ENCODE results near the gene BCL2L13. TPM values are rescaled to one million over a fixed set of nuclear protein-coding genes. Genes with fewer than 3 reads are reported as not detected.

The BCL2L13 gene
- polyA plus RNA-seq, 1 donor from 2014 or later = 20.8 TPM

DNA sequence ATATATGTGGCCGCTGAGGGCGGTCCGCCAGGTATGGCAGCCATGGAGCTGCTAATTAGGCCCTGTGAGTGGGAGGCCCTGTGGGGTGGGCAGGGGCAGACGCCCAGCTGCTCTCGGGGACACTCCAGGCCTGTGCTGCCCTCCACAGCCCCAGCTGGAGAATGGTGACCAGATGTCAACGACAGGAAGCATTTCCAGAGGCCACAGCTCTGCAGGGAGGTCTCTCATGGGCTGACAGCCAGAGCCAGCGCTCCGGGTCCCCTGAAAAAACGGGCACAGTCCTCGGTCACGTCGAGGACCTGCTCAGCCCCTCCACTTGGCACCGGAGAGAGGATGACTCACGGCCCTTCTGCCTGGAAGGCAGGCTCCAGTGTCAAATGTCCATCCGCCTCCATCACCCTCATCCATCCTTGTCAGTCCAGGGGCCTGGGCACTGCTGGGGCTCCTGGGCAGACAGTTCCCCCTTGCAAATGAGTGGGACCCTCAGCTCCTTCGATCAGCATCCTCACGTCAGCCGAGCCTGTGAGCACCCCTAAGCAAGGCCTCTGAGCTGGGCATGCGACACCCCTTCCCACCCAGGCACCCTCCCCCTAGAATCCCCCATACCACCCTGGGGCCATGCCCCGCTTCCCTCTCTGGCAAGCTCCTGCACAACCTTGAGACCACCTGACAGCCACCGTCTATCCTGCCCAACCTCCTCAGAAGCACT is 133.8 kb downstream of the BCL2L13 start:
- Histone ChIP-seq H4K20me1 (ENCODE audit: insufficient read depth) (no peaks in the 10 kb centered on the region), H3K9me3 (ENCODE audit: low read length) (no peaks in the 10 kb centered on the region), H3K27me3 (ENCODE audit: insufficient read depth, low read depth, low read length) (no peaks in the 10 kb centered on the region), H3K27ac (ENCODE audit: low read length) (peak overlapping the region; percentile 62), H3K9me2 (ENCODE audit: insufficient read depth, low read length) (no peaks in the 10 kb centered on the region), H3K4me2 (ENCODE audit: low read length) (no peak overlapping the region), H3K36me3 (ENCODE audit: insufficient read depth, low read length) (no peaks in the 10 kb centered on the region), H2AFZ (ENCODE audit: low read depth, low read length) (no peak overlapping the region), H3K79me2 (replicated peaks; ENCODE audit: insufficient read depth, low read length) (peaks cover 5% of the 10 kb centered on the region), H3F3A (ENCODE audit: insufficient read depth, low read length, poor library complexity, severe bottlenecking) (no peaks in the 10 kb centered on the region), H3K4me3 (ENCODE audit: low read length) (peak overlapping the region; percentile 70), H3K9ac (ENCODE audit: low read length) (peak overlapping the region; percentile 77)
- no peak for TF ChIP-seq EP300 (conservative IDR thresholded peaks at IDR 0.05; ENCODE audit: poor library complexity, severe bottlenecking)
- TF ChIP-seq POLR2AphosphoS5 (IDR thresholded peaks at IDR 0.05) = no peak
- TF ChIP-seq, protein P1, sequence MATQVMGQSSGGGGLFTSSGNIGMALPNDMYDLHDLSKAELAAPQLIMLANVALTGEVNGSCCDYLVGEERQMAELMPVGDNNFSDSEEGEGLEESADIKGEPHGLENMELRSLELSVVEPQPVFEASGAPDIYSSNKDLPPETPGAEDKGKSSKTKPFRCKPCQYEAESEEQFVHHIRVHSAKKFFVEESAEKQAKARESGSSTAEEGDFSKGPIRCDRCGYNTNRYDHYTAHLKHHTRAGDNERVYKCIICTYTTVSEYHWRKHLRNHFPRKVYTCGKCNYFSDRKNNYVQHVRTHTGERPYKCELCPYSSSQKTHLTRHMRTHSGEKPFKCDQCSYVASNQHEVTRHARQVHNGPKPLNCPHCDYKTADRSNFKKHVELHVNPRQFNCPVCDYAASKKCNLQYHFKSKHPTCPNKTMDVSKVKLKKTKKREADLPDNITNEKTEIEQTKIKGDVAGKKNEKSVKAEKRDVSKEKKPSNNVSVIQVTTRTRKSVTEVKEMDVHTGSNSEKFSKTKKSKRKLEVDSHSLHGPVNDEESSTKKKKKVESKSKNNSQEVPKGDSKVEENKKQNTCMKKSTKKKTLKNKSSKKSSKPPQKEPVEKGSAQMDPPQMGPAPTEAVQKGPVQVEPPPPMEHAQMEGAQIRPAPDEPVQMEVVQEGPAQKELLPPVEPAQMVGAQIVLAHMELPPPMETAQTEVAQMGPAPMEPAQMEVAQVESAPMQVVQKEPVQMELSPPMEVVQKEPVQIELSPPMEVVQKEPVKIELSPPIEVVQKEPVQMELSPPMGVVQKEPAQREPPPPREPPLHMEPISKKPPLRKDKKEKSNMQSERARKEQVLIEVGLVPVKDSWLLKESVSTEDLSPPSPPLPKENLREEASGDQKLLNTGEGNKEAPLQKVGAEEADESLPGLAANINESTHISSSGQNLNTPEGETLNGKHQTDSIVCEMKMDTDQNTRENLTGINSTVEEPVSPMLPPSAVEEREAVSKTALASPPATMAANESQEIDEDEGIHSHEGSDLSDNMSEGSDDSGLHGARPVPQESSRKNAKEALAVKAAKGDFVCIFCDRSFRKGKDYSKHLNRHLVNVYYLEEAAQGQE (IDR thresholded peaks at IDR 0.05; ENCODE audit: borderline replicate concordance) = no peak
- TF ChIP-seq SMC3 (conservative IDR thresholded peaks at IDR 0.05; ENCODE audit: poor library complexity) = no peak
- TF ChIP-seq TAF1 (IDR thresholded peaks at IDR 0.05; ENCODE audit: low read depth) = no peak

DNA sequence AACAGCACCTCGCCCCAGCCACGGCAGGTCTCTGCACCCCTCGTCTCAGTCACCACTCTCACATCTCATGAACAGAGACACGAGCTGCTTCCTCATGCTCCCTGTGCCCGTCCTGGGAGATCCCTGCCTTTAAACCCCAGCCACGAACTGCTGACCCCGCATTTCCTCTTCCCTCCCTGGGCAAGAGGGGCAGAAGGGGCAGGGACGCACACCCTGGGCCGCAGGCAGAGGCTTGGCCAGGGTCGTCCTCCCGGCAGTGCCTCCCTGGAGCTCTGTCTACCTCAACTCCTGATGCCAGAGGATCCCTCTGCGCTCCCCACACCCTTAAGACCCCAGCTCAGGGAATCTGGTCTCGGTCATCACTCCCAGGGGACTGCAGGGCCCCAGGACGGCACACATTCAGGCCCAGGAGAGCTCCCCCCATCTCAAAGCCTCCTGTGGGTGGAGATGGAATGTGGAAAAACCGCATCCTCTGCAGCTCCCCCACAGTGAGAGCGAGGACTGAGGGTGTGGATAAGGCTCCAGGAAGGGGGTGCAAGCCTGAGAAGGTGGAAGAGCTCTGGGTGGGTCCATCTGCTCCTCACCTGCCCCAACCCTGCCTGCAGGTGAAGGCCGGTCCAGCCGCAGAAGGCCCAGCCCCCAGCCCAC is 134.5 kb downstream of the BCL2L13 start:
- H3K27ac ChIP-seq (ENCODE audit: low read length) = peak overlapping the region; percentile 62

More for the DNA sequence above, 134.5 kb downstream of the BCL2L13 start:
- Histone ChIP-seq H3K27me3 (ENCODE audit: insufficient read depth, low read depth, low read length) (no peaks in the 10 kb centered on the region), H3K79me2 (replicated peaks; ENCODE audit: insufficient read depth, low read length) (peaks cover 5% of the 10 kb centered on the region), H4K20me1 (ENCODE audit: insufficient read depth) (no peaks in the 10 kb centered on the region), H3K9me2 (ENCODE audit: insufficient read depth, low read length) (no peaks in the 10 kb centered on the region), H3F3A (ENCODE audit: insufficient read depth, low read length, poor library complexity, severe bottlenecking) (no peaks in the 10 kb centered on the region), H3K4me3 (ENCODE audit: low read length) (peak overlapping the region; percentile 70), H3K4me2 (ENCODE audit: low read length) (peak overlapping the region; percentile 46), H2AFZ (ENCODE audit: low read depth, low read length) (peak overlapping the region; percentile 28), H3K36me3 (ENCODE audit: insufficient read depth, low read length) (no peaks in the 10 kb centered on the region), H3K9ac (ENCODE audit: low read length) (peak overlapping the region; percentile 77), H3K9me3 (ENCODE audit: low read length) (no peaks in the 10 kb centered on the region)
- no peak for TF ChIP-seq EZH2 (IDR thresholded peaks at IDR 0.05; ENCODE audit: borderline replicate concordance, insufficient read depth, low read length, poor library complexity, severe bottlenecking)
- no peak for TF ChIP-seq RAD21 (conservative IDR thresholded peaks at IDR 0.05)
- TF ChIP-seq, protein P1 (IDR thresholded peaks at IDR 0.05; ENCODE audit: borderline replicate concordance) = no peak
- TF ChIP-seq SMC3 (conservative IDR thresholded peaks at IDR 0.05; ENCODE audit: poor library complexity) = no peak
- no peak for TF ChIP-seq EP300 (conservative IDR thresholded peaks at IDR 0.05; ENCODE audit: poor library complexity, severe bottlenecking)
- no peak for TF ChIP-seq TAF1 (IDR thresholded peaks at IDR 0.05; ENCODE audit: low read depth)
- TF ChIP-seq, protein P2, sequence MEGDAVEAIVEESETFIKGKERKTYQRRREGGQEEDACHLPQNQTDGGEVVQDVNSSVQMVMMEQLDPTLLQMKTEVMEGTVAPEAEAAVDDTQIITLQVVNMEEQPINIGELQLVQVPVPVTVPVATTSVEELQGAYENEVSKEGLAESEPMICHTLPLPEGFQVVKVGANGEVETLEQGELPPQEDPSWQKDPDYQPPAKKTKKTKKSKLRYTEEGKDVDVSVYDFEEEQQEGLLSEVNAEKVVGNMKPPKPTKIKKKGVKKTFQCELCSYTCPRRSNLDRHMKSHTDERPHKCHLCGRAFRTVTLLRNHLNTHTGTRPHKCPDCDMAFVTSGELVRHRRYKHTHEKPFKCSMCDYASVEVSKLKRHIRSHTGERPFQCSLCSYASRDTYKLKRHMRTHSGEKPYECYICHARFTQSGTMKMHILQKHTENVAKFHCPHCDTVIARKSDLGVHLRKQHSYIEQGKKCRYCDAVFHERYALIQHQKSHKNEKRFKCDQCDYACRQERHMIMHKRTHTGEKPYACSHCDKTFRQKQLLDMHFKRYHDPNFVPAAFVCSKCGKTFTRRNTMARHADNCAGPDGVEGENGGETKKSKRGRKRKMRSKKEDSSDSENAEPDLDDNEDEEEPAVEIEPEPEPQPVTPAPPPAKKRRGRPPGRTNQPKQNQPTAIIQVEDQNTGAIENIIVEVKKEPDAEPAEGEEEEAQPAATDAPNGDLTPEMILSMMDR (IDR thresholded peaks at IDR 0.05; ENCODE audit: poor library complexity, severe bottlenecking) = no peak
- TF ChIP-seq MXI1 (conservative IDR thresholded peaks at IDR 0.05; ENCODE audit: poor library complexity, severe bottlenecking) = no peak
- no peak for TF ChIP-seq POLR2AphosphoS5 (IDR thresholded peaks at IDR 0.05)

All from neural cell (in vitro differentiated cells).